ENCODE measurements around the gene SLC17A2. TPM values are rescaled to one million over a fixed set of nuclear protein-coding genes. Genes with fewer than 3 reads are reported as not detected.
"Not testable (repeated sequence)": the region's sequence is repeated elsewhere in the genome, so short reads cannot be mapped to it uniquely, and the experiment has no call there.

The SLC17A2 gene
- total RNA-seq, 6 experiments from 2014 or later: 23.3 to 40.7 (median 33.4) TPM

DNA sequence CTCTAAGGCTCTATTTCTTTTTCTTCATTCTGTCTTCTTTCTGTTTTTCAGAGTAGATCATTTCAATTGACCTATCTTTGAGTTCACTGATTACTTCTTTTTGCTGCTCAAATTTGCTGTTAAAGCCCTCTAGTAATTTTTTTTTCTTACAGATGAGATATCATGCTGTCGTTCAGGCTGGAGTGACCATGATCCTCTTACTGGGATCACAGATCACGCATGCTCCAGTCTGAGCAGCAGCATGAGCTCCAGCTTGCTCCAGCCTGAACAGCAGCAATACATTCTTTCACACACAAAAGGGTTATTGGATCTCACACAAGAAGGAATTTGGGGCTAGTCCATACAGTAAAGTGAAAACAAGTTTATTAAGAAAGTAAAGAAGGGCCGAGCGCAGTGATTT, 19.8 kb upstream of the SLC17A2 start:
- TF ChIP-seq POLR2A (IDR thresholded peaks at IDR 0.05): no peak
- TF ChIP-seq, protein P1, sequence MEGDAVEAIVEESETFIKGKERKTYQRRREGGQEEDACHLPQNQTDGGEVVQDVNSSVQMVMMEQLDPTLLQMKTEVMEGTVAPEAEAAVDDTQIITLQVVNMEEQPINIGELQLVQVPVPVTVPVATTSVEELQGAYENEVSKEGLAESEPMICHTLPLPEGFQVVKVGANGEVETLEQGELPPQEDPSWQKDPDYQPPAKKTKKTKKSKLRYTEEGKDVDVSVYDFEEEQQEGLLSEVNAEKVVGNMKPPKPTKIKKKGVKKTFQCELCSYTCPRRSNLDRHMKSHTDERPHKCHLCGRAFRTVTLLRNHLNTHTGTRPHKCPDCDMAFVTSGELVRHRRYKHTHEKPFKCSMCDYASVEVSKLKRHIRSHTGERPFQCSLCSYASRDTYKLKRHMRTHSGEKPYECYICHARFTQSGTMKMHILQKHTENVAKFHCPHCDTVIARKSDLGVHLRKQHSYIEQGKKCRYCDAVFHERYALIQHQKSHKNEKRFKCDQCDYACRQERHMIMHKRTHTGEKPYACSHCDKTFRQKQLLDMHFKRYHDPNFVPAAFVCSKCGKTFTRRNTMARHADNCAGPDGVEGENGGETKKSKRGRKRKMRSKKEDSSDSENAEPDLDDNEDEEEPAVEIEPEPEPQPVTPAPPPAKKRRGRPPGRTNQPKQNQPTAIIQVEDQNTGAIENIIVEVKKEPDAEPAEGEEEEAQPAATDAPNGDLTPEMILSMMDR (IDR thresholded peaks at IDR 0.05): no peak
- H3K4me3 ChIP-seq: no peak overlapping the region
- no peaks in the 10 kb centered on the region for H3K9me3 ChIP-seq
- DNase-seq: no peak
- no peaks in the 10 kb centered on the region for H3K4me1 ChIP-seq
- no peak overlapping the region for H3K27ac ChIP-seq
- intact Hi-C loops (cut with DNase I): no loop called here
- H3K36me3 ChIP-seq: no peaks in the 10 kb centered on the region
- 70% methylated on average over 4 of the region's 4 CpGs for WGBS (ENCODE audit: insufficient coverage, low coverage, low lambda C conversion rate, missing lambda C conversion rate)
- no peaks in the 10 kb centered on the region for H3K27me3 ChIP-seq
- no peak for ATAC-seq

- no peak for TF ChIP-seq POLR2A (IDR thresholded peaks at IDR 0.05)
- TF ChIP-seq, protein P1 (IDR thresholded peaks at IDR 0.05): no peak
- H3K36me3 ChIP-seq: no peaks in the 10 kb centered on the region
- intact Hi-C loops (cut with DNase I): no loop called here
- H3K27me3 ChIP-seq: no peaks in the 10 kb centered on the region
- no peaks in the 10 kb centered on the region for H3K9me3 ChIP-seq
- 100% methylated on average over 1 of the region's 1 CpG for WGBS (ENCODE audit: insufficient coverage, low coverage, low lambda C conversion rate, missing lambda C conversion rate)
- no peak for ATAC-seq
- H3K27ac ChIP-seq: no peak overlapping the region
- H3K4me1 ChIP-seq: no peaks in the 10 kb centered on the region
- DNase-seq: no peak
- no peak overlapping the region for H3K4me3 ChIP-seq
Observed at GRCh38 chr6:25949695-25950094, 19.2 kb upstream of the SLC17A2 start.

- H3K9me3 ChIP-seq; H3K4me3 ChIP-seq; H3K36me3 ChIP-seq; H3K4me1 ChIP-seq; DNase-seq; H3K27me3 ChIP-seq; intact Hi-C loops (cut with DNase I); H3K27ac ChIP-seq; ATAC-seq: not testable (repeated sequence)
- 100% methylated on average over 1 of the region's 3 CpGs for WGBS (ENCODE audit: insufficient coverage, low coverage, low lambda C conversion rate, missing lambda C conversion rate)
Observed at GRCh38 chr6:25947492-25947891, 17.0 kb upstream of the SLC17A2 start.

DNA sequence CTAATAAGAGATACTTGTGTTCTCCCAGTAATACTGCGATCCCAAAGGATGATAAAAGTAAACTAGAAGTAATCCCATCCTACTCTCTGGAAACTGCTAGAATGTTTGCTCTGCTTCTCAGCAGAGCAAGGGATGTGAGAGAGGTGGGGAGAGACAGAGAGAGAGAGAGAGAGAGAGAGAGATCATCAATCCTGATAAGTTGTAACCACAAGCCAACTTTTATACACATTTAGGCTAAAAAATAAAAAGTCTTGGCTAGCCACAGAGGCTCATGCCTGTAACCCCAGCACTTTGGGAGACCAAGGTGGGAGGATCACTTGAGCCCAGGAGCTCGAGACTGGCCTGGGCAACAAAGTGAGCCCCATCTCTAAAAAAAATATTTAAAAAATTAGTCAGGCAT, 16.1 kb upstream of the SLC17A2 start:
- H3K27ac ChIP-seq: no peak overlapping the region
- DNase-seq (no peak), ATAC-seq (no peak)
- H3K27me3 ChIP-seq: no peaks in the 10 kb centered on the region
- H3K36me3 ChIP-seq: no peaks in the 10 kb centered on the region
- no peak overlapping the region for H3K4me3 ChIP-seq
- TF ChIP-seq, protein P1 (IDR thresholded peaks at IDR 0.05): no peak
- TF ChIP-seq POLR2A (IDR thresholded peaks at IDR 0.05): no peak
- intact Hi-C loops (cut with DNase I): no loop called here
- 93% methylated on average over 2 of the region's 2 CpGs for WGBS (ENCODE audit: insufficient coverage, low coverage, low lambda C conversion rate, missing lambda C conversion rate)
- no peaks in the 10 kb centered on the region for H3K4me1 ChIP-seq
- H3K9me3 ChIP-seq: no peaks in the 10 kb centered on the region

DNA sequence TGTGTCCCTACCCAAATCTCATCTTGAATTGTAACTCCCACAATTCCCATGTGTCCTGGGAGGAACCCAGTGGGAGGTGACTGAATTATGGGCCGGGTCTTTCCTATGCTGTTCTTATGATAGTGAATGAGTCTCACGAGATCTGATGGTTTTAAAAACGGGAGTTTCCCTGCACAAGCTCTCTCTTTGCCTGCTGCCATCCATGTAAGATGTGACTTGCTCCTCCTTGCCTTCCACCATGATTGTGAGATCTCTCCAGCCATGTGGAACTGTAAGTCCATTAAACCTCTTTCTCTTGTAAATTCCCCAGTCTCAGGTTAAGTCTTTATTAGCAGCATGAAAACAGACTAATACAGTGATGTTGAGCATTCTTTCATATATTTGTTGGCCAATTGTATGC, 15.2 kb upstream of the SLC17A2 start:
- H3K27ac ChIP-seq; ATAC-seq; H3K27me3 ChIP-seq; H3K9me3 ChIP-seq; H3K36me3 ChIP-seq; H3K4me3 ChIP-seq; H3K4me1 ChIP-seq; DNase-seq; intact Hi-C loops (cut with DNase I): not testable (repeated sequence)
- WGBS (ENCODE audit: insufficient coverage, low coverage, low lambda C conversion rate, missing lambda C conversion rate): 91% methylated on average over 3 of the region's 3 CpGs
